ENCODE results near the gene FAM107B.

Gene FAM107B

GRCh38 chr10:14810969-14811953 lies 36.6 kb upstream of the FAM107B start:
- H3K27ac ChIP-seq (ENCODE audit: low read depth, low read length): no peak overlapping the region
- no peaks in the 10 kb centered on the region for H3K27me3 ChIP-seq (ENCODE audit: control insufficient read depth in 1 of 2, insufficient read depth in 2 of 2, low read length in 2 of 2)
- H3K4me1 ChIP-seq (ENCODE audit: control insufficient read depth in 1 of 2, insufficient read depth in 2 of 2, low read length in 2 of 2): no peaks in the 10 kb centered on the region
- H3K9ac ChIP-seq (ENCODE audit: low read depth in 1 of 2, low read length in 2 of 2): no peak overlapping the region
- no peak overlapping the region for H3K4me3 ChIP-seq (ENCODE audit: low read depth in 1 of 2, low read length in 2 of 2)
- H3K36me3 ChIP-seq (ENCODE audit: control insufficient read depth in 1 of 2, insufficient read depth in 2 of 2, low read length in 2 of 2): no peaks in the 10 kb centered on the region
- no peaks in the 10 kb centered on the region for H3K9me3 ChIP-seq (ENCODE audit: control insufficient read depth in 1 of 2, low read length in 2 of 2)

- H3K27ac ChIP-seq (ENCODE audit: low read depth, low read length): no peak overlapping the region
- no peaks in the 10 kb centered on the region for H3K9me3 ChIP-seq (ENCODE audit: control insufficient read depth in 1 of 2, low read length in 2 of 2)
- no peaks in the 10 kb centered on the region for H3K36me3 ChIP-seq (ENCODE audit: control insufficient read depth in 1 of 2, insufficient read depth in 2 of 2, low read length in 2 of 2)
- no peaks in the 10 kb centered on the region for H3K27me3 ChIP-seq (ENCODE audit: control insufficient read depth in 1 of 2, insufficient read depth in 2 of 2, low read length in 2 of 2)
- no peak overlapping the region for H3K4me3 ChIP-seq (ENCODE audit: low read depth in 1 of 2, low read length in 2 of 2)
- H3K4me1 ChIP-seq (ENCODE audit: control insufficient read depth in 1 of 2, insufficient read depth in 2 of 2, low read length in 2 of 2): no peaks in the 10 kb centered on the region
- no peak overlapping the region for H3K9ac ChIP-seq (ENCODE audit: low read depth in 1 of 2, low read length in 2 of 2)
These were observed 31.6 kb upstream of the FAM107B start for GRCh38 chr10:14806318-14806717.

- no peaks in the 10 kb centered on the region for H3K36me3 ChIP-seq (ENCODE audit: control insufficient read depth in 1 of 2, insufficient read depth in 2 of 2, low read length in 2 of 2)
- H3K9ac ChIP-seq (ENCODE audit: low read depth in 1 of 2, low read length in 2 of 2): no peak overlapping the region
- no peak overlapping the region for H3K4me3 ChIP-seq (ENCODE audit: low read depth in 1 of 2, low read length in 2 of 2)
These were observed 29.1 kb upstream of the FAM107B start for GRCh38 chr10:14803827-14804226.

GRCh38 chr10:14801723-14802122 lies 27.0 kb upstream of the FAM107B start:
- no peak overlapping the region for H3K9ac ChIP-seq (ENCODE audit: low read depth in 1 of 2, low read length in 2 of 2)
- H3K4me3 ChIP-seq (ENCODE audit: low read depth in 1 of 2, low read length in 2 of 2): no peak overlapping the region
- H3K9me3 ChIP-seq (ENCODE audit: control insufficient read depth in 1 of 2, low read length in 2 of 2): no peaks in the 10 kb centered on the region
- no peaks in the 10 kb centered on the region for H3K27me3 ChIP-seq (ENCODE audit: control insufficient read depth in 1 of 2, insufficient read depth in 2 of 2, low read length in 2 of 2)
- no peak overlapping the region for H3K27ac ChIP-seq (ENCODE audit: low read depth, low read length)
- H3K36me3 ChIP-seq (ENCODE audit: control insufficient read depth in 1 of 2, insufficient read depth in 2 of 2, low read length in 2 of 2): no peaks in the 10 kb centered on the region
- no peaks in the 10 kb centered on the region for H3K4me1 ChIP-seq (ENCODE audit: control insufficient read depth in 1 of 2, insufficient read depth in 2 of 2, low read length in 2 of 2)

More at GRCh38 chr10:14803827-14804226, 29.1 kb upstream of the FAM107B start:
- Histone ChIP-seq H3K4me1 (ENCODE audit: control insufficient read depth in 1 of 2, insufficient read depth in 2 of 2, low read length in 2 of 2) (no peaks in the 10 kb centered on the region), H3K27me3 (ENCODE audit: control insufficient read depth in 1 of 2, insufficient read depth in 2 of 2, low read length in 2 of 2) (no peaks in the 10 kb centered on the region), H3K9me3 (ENCODE audit: control insufficient read depth in 1 of 2, low read length in 2 of 2) (no peaks in the 10 kb centered on the region), H3K27ac (ENCODE audit: low read depth, low read length) (no peak overlapping the region)

GRCh38 chr10:14800397-14800796 lies 25.7 kb upstream of the FAM107B start:
- no peak overlapping the region for H3K4me3 ChIP-seq (ENCODE audit: low read depth in 1 of 2, low read length in 2 of 2)
- no peak overlapping the region for H3K9ac ChIP-seq (ENCODE audit: low read depth in 1 of 2, low read length in 2 of 2)
- no peaks in the 10 kb centered on the region for H3K4me1 ChIP-seq (ENCODE audit: control insufficient read depth in 1 of 2, insufficient read depth in 2 of 2, low read length in 2 of 2)
- no peaks in the 10 kb centered on the region for H3K36me3 ChIP-seq (ENCODE audit: control insufficient read depth in 1 of 2, insufficient read depth in 2 of 2, low read length in 2 of 2)
- H3K9me3 ChIP-seq (ENCODE audit: control insufficient read depth in 1 of 2, low read length in 2 of 2): no peaks in the 10 kb centered on the region
- no peak overlapping the region for H3K27ac ChIP-seq (ENCODE audit: low read depth, low read length)
- no peaks in the 10 kb centered on the region for H3K27me3 ChIP-seq (ENCODE audit: control insufficient read depth in 1 of 2, insufficient read depth in 2 of 2, low read length in 2 of 2)

- no peak overlapping the region for H3K9ac ChIP-seq (ENCODE audit: low read depth in 1 of 2, low read length in 2 of 2)
- H3K36me3 ChIP-seq (ENCODE audit: control insufficient read depth in 1 of 2, insufficient read depth in 2 of 2, low read length in 2 of 2): no peaks in the 10 kb centered on the region
- no peaks in the 10 kb centered on the region for H3K27me3 ChIP-seq (ENCODE audit: control insufficient read depth in 1 of 2, insufficient read depth in 2 of 2, low read length in 2 of 2)
- H3K4me1 ChIP-seq (ENCODE audit: control insufficient read depth in 1 of 2, insufficient read depth in 2 of 2, low read length in 2 of 2): no peaks in the 10 kb centered on the region
- no peaks in the 10 kb centered on the region for H3K9me3 ChIP-seq (ENCODE audit: control insufficient read depth in 1 of 2, low read length in 2 of 2)
- no peak overlapping the region for H3K4me3 ChIP-seq (ENCODE audit: low read depth in 1 of 2, low read length in 2 of 2)
- H3K27ac ChIP-seq (ENCODE audit: low read depth, low read length): no peak overlapping the region
These were observed 23.9 kb upstream of the FAM107B start for GRCh38 chr10:14798636-14799035.

GRCh38 chr10:14787938-14788337 lies 13.2 kb upstream of the FAM107B start:
- H3K27ac ChIP-seq (ENCODE audit: low read depth, low read length): no peak overlapping the region
- no peaks in the 10 kb centered on the region for H3K9me3 ChIP-seq (ENCODE audit: control insufficient read depth in 1 of 2, low read length in 2 of 2)
- H3K9ac ChIP-seq (ENCODE audit: low read depth in 1 of 2, low read length in 2 of 2): no peak overlapping the region
- no peaks in the 10 kb centered on the region for H3K27me3 ChIP-seq (ENCODE audit: control insufficient read depth in 1 of 2, insufficient read depth in 2 of 2, low read length in 2 of 2)
- no peak overlapping the region for H3K4me3 ChIP-seq (ENCODE audit: low read depth in 1 of 2, low read length in 2 of 2)
- H3K4me1 ChIP-seq (ENCODE audit: control insufficient read depth in 1 of 2, insufficient read depth in 2 of 2, low read length in 2 of 2): no peaks in the 10 kb centered on the region
- H3K36me3 ChIP-seq (ENCODE audit: control insufficient read depth in 1 of 2, insufficient read depth in 2 of 2, low read length in 2 of 2): no peaks in the 10 kb centered on the region

- no peak overlapping the region for H3K9ac ChIP-seq (ENCODE audit: low read depth in 1 of 2, low read length in 2 of 2)
- H3K27ac ChIP-seq (ENCODE audit: low read depth, low read length): no peak overlapping the region
- H3K4me3 ChIP-seq (ENCODE audit: low read depth in 1 of 2, low read length in 2 of 2): no peak overlapping the region
- no peaks in the 10 kb centered on the region for H3K4me1 ChIP-seq (ENCODE audit: control insufficient read depth in 1 of 2, insufficient read depth in 2 of 2, low read length in 2 of 2)
- no peaks in the 10 kb centered on the region for H3K9me3 ChIP-seq (ENCODE audit: control insufficient read depth in 1 of 2, low read length in 2 of 2)
- no peaks in the 10 kb centered on the region for H3K27me3 ChIP-seq (ENCODE audit: control insufficient read depth in 1 of 2, insufficient read depth in 2 of 2, low read length in 2 of 2)
- H3K36me3 ChIP-seq (ENCODE audit: control insufficient read depth in 1 of 2, insufficient read depth in 2 of 2, low read length in 2 of 2): no peaks in the 10 kb centered on the region
These were observed 9.9 kb upstream of the FAM107B start for GRCh38 chr10:14784459-14785055.

- H3K27me3 ChIP-seq (ENCODE audit: control insufficient read depth in 1 of 2, insufficient read depth in 2 of 2, low read length in 2 of 2): no peaks in the 10 kb centered on the region
- H3K9me3 ChIP-seq (ENCODE audit: control insufficient read depth in 1 of 2, low read length in 2 of 2): no peaks in the 10 kb centered on the region
- no peak overlapping the region for H3K4me3 ChIP-seq (ENCODE audit: low read depth in 1 of 2, low read length in 2 of 2)
- H3K4me1 ChIP-seq (ENCODE audit: control insufficient read depth in 1 of 2, insufficient read depth in 2 of 2, low read length in 2 of 2): peaks cover 4 to 6% of the 10 kb centered on the region in 2 donors
- no peaks in the 10 kb centered on the region for H3K36me3 ChIP-seq (ENCODE audit: control insufficient read depth in 1 of 2, insufficient read depth in 2 of 2, low read length in 2 of 2)
- no peak overlapping the region for H3K27ac ChIP-seq (ENCODE audit: low read depth, low read length)
- H3K9ac ChIP-seq (ENCODE audit: low read depth in 1 of 2, low read length in 2 of 2): no peak overlapping the region
These were observed 8.1 kb upstream of the FAM107B start for GRCh38 chr10:14782691-14783363.

GRCh38 chr10:14781763-14782162 lies 7.1 kb upstream of the FAM107B start:
- no peaks in the 10 kb centered on the region for H3K36me3 ChIP-seq (ENCODE audit: control insufficient read depth in 1 of 2, insufficient read depth in 2 of 2, low read length in 2 of 2)
- no peaks in the 10 kb centered on the region for H3K27me3 ChIP-seq (ENCODE audit: control insufficient read depth in 1 of 2, insufficient read depth in 2 of 2, low read length in 2 of 2)
- no peak overlapping the region for H3K27ac ChIP-seq (ENCODE audit: low read depth, low read length)
- no peaks in the 10 kb centered on the region for H3K9me3 ChIP-seq (ENCODE audit: control insufficient read depth in 1 of 2, low read length in 2 of 2)
- H3K4me3 ChIP-seq (ENCODE audit: low read depth in 1 of 2, low read length in 2 of 2): no peak overlapping the region
- peaks cover 4 to 6% of the 10 kb centered on the region in 2 donors for H3K4me1 ChIP-seq (ENCODE audit: control insufficient read depth in 1 of 2, insufficient read depth in 2 of 2, low read length in 2 of 2)
- H3K9ac ChIP-seq (ENCODE audit: low read depth in 1 of 2, low read length in 2 of 2): no peak overlapping the region

Data from duodenal mucosa (tissue), 2 donors.